Prostate gland (tissue), 2 donors: ENCODE data around the gene CUTC.

Experiments used
- POLR2A ChIP-seq: fragments of 450-650 bp; IDR thresholded peaks from one replicate; pipeline ENCODE4 v1.6.1; 2016; ENCODE audit warnings: antibody characterized with exemption, mild to moderate bottlenecking
- TF ChIP-seq, protein P1 (sequence below), 4 experiments: fragments of 200-600 bp in 2 of 4; fragments of 450-650 bp in 2 of 4; sonication (generic) in 2 of 4; IDR thresholded peaks; 1 replicate in 3 of 4; 2 replicates in 1 of 4; pipeline ENCODE4 v1.5.1; 2016 to 2019; ENCODE audit warnings: antibody characterized with exemption in 4 of 4, mild to moderate bottlenecking in 2 of 4, moderate library complexity in 2 of 4

GRCh38 chr10:99765672-99766301 lies 33.8 kb downstream of the CUTC start:
- no peak for TF ChIP-seq POLR2A
- TF ChIP-seq, protein P1, sequence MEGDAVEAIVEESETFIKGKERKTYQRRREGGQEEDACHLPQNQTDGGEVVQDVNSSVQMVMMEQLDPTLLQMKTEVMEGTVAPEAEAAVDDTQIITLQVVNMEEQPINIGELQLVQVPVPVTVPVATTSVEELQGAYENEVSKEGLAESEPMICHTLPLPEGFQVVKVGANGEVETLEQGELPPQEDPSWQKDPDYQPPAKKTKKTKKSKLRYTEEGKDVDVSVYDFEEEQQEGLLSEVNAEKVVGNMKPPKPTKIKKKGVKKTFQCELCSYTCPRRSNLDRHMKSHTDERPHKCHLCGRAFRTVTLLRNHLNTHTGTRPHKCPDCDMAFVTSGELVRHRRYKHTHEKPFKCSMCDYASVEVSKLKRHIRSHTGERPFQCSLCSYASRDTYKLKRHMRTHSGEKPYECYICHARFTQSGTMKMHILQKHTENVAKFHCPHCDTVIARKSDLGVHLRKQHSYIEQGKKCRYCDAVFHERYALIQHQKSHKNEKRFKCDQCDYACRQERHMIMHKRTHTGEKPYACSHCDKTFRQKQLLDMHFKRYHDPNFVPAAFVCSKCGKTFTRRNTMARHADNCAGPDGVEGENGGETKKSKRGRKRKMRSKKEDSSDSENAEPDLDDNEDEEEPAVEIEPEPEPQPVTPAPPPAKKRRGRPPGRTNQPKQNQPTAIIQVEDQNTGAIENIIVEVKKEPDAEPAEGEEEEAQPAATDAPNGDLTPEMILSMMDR (IDR thresholded peaks at IDR 0.05), result no peak
